Activated CD8-positive, alpha-beta T cell treated with anti-CD3 and anti-CD28 coated beads for 36 hours (primary cell): ENCODE measurements around the gene IQCK. TPM values are rescaled to one million over a fixed set of nuclear protein-coding genes. Genes with fewer than 3 reads are reported as not detected.
"Not testable (repeated sequence)": the region's sequence is repeated elsewhere in the genome, so short reads cannot be mapped to it uniquely, and the experiment has no call there.

ENCODE experiments used
- ATAC-seq: fragments of 200-7000 bp; cut with Tn5 transposase; one replicate; pipeline ENCODE4 v1.10.0; 2021; ENCODE audit warnings: mild to moderate bottlenecking, moderate library complexity
- CTCF ChIA-PET: fragments of 350-600 bp; sonication (Branson Sonifier 250); formaldehyde crosslinking; loops from one replicate; lab custom pipeline; 2021; ENCODE audit warnings: antibody characterized with exemption; lab: Charles Lee
- POLR2A ChIA-PET: fragments of 350-600 bp; sonication (Branson Sonifier 250); formaldehyde crosslinking; loops from one replicate; lab custom pipeline; 2021; ENCODE audit warnings: antibody characterized with exemption; lab: Charles Lee
- DNase-seq: peaks from one replicate; pipeline ENCODE4 v3.0.0-alpha.2; 2020
- H3K27ac Mint-ChIP-seq: one replicate; pipeline ENCODE4 v1.8.0; 2021; ENCODE audit warnings: mild to moderate bottlenecking, mixed read lengths
- H3K27me3 Mint-ChIP-seq: one replicate; pipeline ENCODE4 v1.8.0; 2021; ENCODE audit warnings: mixed read lengths
- H3K36me3 Mint-ChIP-seq: one replicate; pipeline ENCODE4 v1.8.0; 2021; ENCODE audit warnings: low read depth, mixed read lengths
- H3K4me1 Mint-ChIP-seq: one replicate; pipeline ENCODE4 v1.8.0; 2021; ENCODE audit warnings: low read depth, mixed read lengths
- H3K4me3 Mint-ChIP-seq: one replicate; pipeline ENCODE4 v1.8.0; 2021; ENCODE audit warnings: mild to moderate bottlenecking, moderate library complexity, mixed read lengths
- H3K9me3 Mint-ChIP-seq: one replicate; pipeline ENCODE4 v1.8.0; 2021; ENCODE audit warnings: mixed read lengths
- intact Hi-C: fragments of 100-400 bp; cut with micrococcal nuclease; formaldehyde crosslinking; loops from one replicate; pipeline ENCODE4 v1.10.0; 2022
- total RNA-seq, 2 experiments: library from RNA; stranded (reverse); gene quantifications; one replicate each; pipeline ENCODE4 v1.2.3, GENCODE V29; 2021
- TF ChIP-seq, protein P1 (sequence below): fragments of 200-600 bp; IDR thresholded peaks from one replicate; pipeline ENCODE4 v1.8.0; 2022; ENCODE audit warnings: antibody characterized with exemption, mild to moderate bottlenecking

The IQCK gene
- total RNA-seq, 2 experiments from 2014 or later: 1.7 to 3.5 TPM

DNA sequence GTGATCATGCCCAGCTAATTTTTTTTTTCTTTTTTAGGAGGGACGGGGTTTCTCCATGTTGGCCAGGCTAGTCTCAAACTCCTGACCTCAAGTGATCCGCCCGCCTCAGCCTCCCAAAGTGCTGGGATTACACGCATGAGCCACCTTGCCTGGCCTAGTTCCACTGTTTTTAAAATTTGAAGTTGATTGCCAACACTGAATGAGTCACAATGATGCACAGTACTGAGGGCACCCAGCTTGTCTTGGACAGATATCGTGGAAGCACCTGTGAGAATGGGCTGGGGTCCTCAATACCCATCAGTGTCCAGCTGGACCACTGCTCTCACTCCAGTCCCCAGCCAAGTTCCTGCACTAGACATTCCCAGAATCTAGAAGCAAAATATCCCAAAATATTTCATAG, 2.5 kb upstream of the IQCK start:
- ChIA-PET CTCF (interaction anchor here (0.7 kb wide), 1 partner anchor 171 kb away, joined by 4 read pairs; no protein-coding TSS in a partner anchor), POLR2A (no interaction called here)
- no peak for DNase-seq
- TF ChIP-seq, protein P1, sequence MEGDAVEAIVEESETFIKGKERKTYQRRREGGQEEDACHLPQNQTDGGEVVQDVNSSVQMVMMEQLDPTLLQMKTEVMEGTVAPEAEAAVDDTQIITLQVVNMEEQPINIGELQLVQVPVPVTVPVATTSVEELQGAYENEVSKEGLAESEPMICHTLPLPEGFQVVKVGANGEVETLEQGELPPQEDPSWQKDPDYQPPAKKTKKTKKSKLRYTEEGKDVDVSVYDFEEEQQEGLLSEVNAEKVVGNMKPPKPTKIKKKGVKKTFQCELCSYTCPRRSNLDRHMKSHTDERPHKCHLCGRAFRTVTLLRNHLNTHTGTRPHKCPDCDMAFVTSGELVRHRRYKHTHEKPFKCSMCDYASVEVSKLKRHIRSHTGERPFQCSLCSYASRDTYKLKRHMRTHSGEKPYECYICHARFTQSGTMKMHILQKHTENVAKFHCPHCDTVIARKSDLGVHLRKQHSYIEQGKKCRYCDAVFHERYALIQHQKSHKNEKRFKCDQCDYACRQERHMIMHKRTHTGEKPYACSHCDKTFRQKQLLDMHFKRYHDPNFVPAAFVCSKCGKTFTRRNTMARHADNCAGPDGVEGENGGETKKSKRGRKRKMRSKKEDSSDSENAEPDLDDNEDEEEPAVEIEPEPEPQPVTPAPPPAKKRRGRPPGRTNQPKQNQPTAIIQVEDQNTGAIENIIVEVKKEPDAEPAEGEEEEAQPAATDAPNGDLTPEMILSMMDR: no peak
- intact Hi-C loops: loop anchor here (5.0 kb wide), 1 partner anchor 158 kb away; the partner anchor contains the start of gene VPS35L
- Mint-ChIP-seq H3K27me3 (no peaks in the 10 kb centered on the region), H3K9me3 (no peaks in the 10 kb centered on the region), H3K27ac (no peak overlapping the region), H3K4me1 (peaks cover 20% of the 10 kb centered on the region), H3K36me3 (peaks cover 32% of the 10 kb centered on the region), H3K4me3 (no peak overlapping the region)
- no peak for ATAC-seq

DNA sequence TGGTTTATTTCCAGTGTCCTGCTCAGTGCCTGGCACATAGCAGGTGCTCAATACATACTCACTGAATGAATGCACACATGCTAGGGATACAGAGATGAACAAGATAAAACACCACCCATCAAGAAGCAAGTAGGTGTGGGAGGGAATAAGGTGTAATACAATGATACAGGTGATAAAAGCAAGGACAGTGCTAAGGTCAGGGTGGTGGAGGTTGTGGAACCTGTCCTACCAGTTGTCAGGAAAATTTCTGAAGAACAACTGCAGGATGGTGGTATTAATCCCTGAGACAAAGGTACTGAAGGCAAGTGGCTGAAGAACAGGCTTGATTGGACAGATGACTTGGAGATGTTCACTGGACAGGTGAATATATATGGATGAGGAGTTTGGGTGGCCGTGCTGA, 1.9 kb upstream of the IQCK start:
- peaks cover 20% of the 10 kb centered on the region for H3K4me1 Mint-ChIP-seq
- no peak for DNase-seq
- H3K36me3 Mint-ChIP-seq: peaks cover 32% of the 10 kb centered on the region
- H3K9me3 Mint-ChIP-seq: no peaks in the 10 kb centered on the region
- intact Hi-C loops: loop anchor here (5.0 kb wide), 1 partner anchor 159 kb away; the partner anchor contains the start of gene VPS35L
- TF ChIP-seq, protein P1: no peak
- CTCF ChIA-PET: interaction anchor here (0.7 kb wide), 1 partner anchor 170 kb away, joined by 4 read pairs; no protein-coding TSS in a partner anchor
- no peak overlapping the region for H3K27ac Mint-ChIP-seq
- no peak for ATAC-seq
- H3K4me3 Mint-ChIP-seq: peak overlapping the region; percentile 95
- POLR2A ChIA-PET: no interaction called here
- no peaks in the 10 kb centered on the region for H3K27me3 Mint-ChIP-seq

DNA sequence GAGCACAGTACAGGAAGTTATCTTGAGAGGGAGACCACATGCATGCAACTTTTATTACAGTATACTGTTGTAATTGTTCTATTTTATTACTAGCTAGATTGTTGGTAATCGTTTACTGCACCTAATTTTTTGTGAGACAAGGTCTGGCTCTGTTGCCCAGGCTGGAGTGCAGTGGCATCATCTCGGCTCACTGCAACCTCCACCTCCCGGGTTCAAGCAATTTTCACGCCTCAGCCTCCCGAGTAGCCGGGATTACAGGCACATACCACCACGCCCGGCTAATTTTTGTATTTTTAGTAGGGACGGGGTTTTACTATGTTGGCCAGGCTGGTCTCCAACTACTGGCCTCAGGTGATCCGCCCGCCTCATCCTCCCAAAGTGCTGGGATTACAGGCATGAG, 1.3 kb upstream of the IQCK start:
- CTCF ChIA-PET, H3K27ac Mint-ChIP-seq, ATAC-seq, H3K27me3 Mint-ChIP-seq, H3K9me3 Mint-ChIP-seq, DNase-seq: not testable (repeated sequence)
- POLR2A ChIA-PET: interaction anchor here (1.1 kb wide), 1 partner anchor 10 kb away, joined by 3 read pairs; no protein-coding TSS in a partner anchor
- H3K4me3 Mint-ChIP-seq: peak overlapping the region; percentile 95
- intact Hi-C loops: loop anchor here (5.0 kb wide), 1 partner anchor 159 kb away; the partner anchor contains the start of gene VPS35L
- H3K4me1 Mint-ChIP-seq: peaks cover 20% of the 10 kb centered on the region
- H3K36me3 Mint-ChIP-seq: peaks cover 28% of the 10 kb centered on the region

DNA sequence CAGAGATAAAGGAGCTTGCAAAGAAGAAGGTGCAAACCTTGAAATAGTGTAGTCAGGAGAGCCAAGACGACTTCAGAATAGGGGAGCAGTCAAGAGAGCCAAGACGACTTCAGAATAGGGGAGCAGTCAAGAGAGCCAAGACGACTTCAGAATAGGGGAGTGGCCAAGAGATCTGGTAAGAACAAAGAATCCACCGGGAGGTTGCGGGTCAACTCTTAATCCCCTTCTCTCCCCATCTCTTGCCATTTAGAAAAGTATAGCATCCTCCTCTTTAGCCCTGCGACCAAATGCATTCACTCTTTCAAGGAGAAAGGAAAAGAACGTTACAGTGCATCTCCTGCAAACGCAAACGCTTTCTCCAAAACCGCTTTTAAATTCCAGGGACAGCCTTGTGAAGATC, 757 bp upstream of the IQCK start:
- DNase-seq: no peak
- H3K27ac Mint-ChIP-seq: peak overlapping the region; percentile 88
- ChIA-PET CTCF (interaction anchor here (1.0 to 1.1 kb wide), 2 partner anchors 162 to 169 kb away, joined by 3 to 4 read pairs; partner anchors contain the start of gene VPS35L), POLR2A (interaction anchor here (1.1 to 1.7 kb wide), 3 partner anchors 11 to 40 kb away, joined by 3 to 7 read pairs (median 3); no protein-coding TSS in a partner anchor)
- no peaks in the 10 kb centered on the region for H3K27me3 Mint-ChIP-seq
- no peak for ATAC-seq
- H3K36me3 Mint-ChIP-seq: peaks cover 25% of the 10 kb centered on the region
- TF ChIP-seq, protein P1: no peak
- peaks cover 20% of the 10 kb centered on the region for H3K4me1 Mint-ChIP-seq
- intact Hi-C loops: loop anchor here (5.0 kb wide), 1 partner anchor 160 kb away; the partner anchor contains the start of gene VPS35L
- peak overlapping the region; percentile 95 for H3K4me3 Mint-ChIP-seq
- no peaks in the 10 kb centered on the region for H3K9me3 Mint-ChIP-seq

DNA sequence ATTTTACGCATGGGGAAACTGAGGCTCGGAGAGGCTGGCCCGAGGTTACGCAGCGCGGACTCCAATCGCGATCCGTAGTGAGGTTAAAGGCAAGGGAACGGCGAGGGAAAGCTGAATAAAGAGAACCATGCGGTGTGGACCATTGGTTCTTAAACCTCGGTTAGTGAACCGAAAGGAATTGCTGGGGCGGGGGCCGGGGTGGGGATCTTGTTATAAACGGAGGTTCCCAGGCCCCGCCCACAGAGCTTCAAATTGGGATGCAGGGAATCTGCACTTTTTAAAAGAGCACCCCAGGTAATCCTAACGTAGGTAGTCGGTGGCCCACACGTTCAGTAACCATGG, 524 bp downstream of the IQCK start:
- H3K27ac Mint-ChIP-seq: peak overlapping the region; percentile 37
- ChIA-PET POLR2A (interaction anchor here (0.7 to 1.7 kb wide), 6 partner anchors 8 to 165 kb away, joined by 3 to 7 read pairs (median 3); no protein-coding TSS in a partner anchor), CTCF (interaction anchor here (0.6 to 1.2 kb wide), 4 partner anchors 118 to 168 kb away, joined by 3 to 4 read pairs (median 4); partner anchors contain the start of gene VPS35L)
- H3K9me3 Mint-ChIP-seq: no peaks in the 10 kb centered on the region
- peak overlapping the region; percentile 95 for H3K4me3 Mint-ChIP-seq
- intact Hi-C loops: loop anchor here (5.0 kb wide), 1 partner anchor 161 kb away; the partner anchor contains the start of gene VPS35L
- H3K27me3 Mint-ChIP-seq: no peaks in the 10 kb centered on the region
- peaks cover 18% of the 10 kb centered on the region for H3K4me1 Mint-ChIP-seq
- peaks cover 21% of the 10 kb centered on the region for H3K36me3 Mint-ChIP-seq
- no peak for ATAC-seq
- TF ChIP-seq, protein P1: no peak
- peak; percentile 28 for DNase-seq
